ENCODE measurements around the gene SFXN4.

Gene SFXN4

DNA sequence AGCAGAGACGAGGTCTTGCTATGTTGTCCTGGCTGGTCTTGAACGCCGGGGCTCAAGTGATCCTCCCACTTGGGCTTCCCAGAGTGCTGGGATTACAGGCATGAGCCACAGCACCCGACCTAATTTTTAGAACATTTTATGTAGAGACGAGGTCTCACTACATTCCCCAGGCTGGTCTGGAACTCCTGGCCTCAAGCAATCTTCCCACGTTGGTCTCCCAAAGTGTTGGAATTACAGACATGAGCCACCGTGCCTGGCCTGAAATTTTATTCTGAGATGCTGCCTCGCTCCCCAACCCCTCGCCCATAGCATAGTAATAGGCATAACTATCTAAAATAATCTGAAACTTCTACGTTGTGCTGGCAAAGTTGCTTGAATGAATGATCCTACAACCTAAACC, 21.9 kb downstream of the SFXN4 start:
- no peak for TF ChIP-seq ZFP30 (CRISPR knock-in tag; IDR thresholded peaks at IDR 0.05)
- TF ChIP-seq RARB (CRISPR knock-in tag; IDR thresholded peaks at IDR 0.05) = no peak
- TF ChIP-seq, protein P1, sequence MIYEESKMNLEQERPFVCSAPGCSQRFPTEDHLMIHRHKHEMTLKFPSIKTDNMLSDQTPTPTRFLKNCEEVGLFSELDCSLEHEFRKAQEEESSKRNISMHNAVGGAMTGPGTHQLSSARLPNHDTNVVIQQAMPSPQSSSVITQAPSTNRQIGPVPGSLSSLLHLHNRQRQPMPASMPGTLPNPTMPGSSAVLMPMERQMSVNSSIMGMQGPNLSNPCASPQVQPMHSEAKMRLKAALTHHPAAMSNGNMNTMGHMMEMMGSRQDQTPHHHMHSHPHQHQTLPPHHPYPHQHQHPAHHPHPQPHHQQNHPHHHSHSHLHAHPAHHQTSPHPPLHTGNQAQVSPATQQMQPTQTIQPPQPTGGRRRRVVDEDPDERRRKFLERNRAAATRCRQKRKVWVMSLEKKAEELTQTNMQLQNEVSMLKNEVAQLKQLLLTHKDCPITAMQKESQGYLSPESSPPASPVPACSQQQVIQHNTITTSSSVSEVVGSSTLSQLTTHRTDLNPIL (CRISPR knock-in tag; IDR thresholded peaks at IDR 0.05; ENCODE audit: low read depth) = no peak
- TF ChIP-seq SNAI2 (CRISPR knock-in tag; IDR thresholded peaks at IDR 0.05) = no peak
- TF ChIP-seq ARNTL (CRISPR knock-in tag; IDR thresholded peaks at IDR 0.05; ENCODE audit: borderline replicate concordance, low read depth) = no peak
- TF ChIP-seq TCF4 (CRISPR knock-in tag; IDR thresholded peaks at IDR 0.05; ENCODE audit: borderline replicate concordance) = no peak
- TF ChIP-seq, protein P2, sequence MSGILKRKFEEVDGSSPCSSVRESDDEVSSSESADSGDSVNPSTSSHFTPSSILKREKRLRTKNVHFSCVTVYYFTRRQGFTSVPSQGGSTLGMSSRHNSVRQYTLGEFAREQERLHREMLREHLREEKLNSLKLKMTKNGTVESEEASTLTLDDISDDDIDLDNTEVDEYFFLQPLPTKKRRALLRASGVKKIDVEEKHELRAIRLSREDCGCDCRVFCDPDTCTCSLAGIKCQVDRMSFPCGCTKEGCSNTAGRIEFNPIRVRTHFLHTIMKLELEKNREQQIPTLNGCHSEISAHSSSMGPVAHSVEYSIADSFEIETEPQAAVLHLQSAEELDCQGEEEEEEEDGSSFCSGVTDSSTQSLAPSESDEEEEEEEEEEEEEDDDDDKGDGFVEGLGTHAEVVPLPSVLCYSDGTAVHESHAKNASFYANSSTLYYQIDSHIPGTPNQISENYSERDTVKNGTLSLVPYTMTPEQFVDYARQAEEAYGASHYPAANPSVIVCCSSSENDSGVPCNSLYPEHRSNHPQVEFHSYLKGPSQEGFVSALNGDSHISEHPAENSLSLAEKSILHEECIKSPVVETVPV (CRISPR knock-in tag; IDR thresholded peaks at IDR 0.05) = no peak
- no peak for TF ChIP-seq ZFP3 (CRISPR knock-in tag; IDR thresholded peaks at IDR 0.05)
- TF ChIP-seq OSR1 (CRISPR knock-in tag; IDR thresholded peaks at IDR 0.05) = no peak
- TF ChIP-seq ESRRG (CRISPR knock-in tag; IDR thresholded peaks at IDR 0.05) = no peak
- no peak for TF ChIP-seq PATZ1 (CRISPR knock-in tag; IDR thresholded peaks at IDR 0.05; ENCODE audit: borderline replicate concordance)
- no peak for TF ChIP-seq ZNF70 (CRISPR knock-in tag; IDR thresholded peaks at IDR 0.05)
- no peak for TF ChIP-seq PPARA (CRISPR knock-in tag; IDR thresholded peaks at IDR 0.05; ENCODE audit: borderline replicate concordance)
- no peak for TF ChIP-seq ISL1 (CRISPR knock-in tag; IDR thresholded peaks at IDR 0.05)
- no peak for TF ChIP-seq TOX (CRISPR knock-in tag; IDR thresholded peaks at IDR 0.05; ENCODE audit: borderline replicate concordance)
- TF ChIP-seq CSDC2 (CRISPR knock-in tag; IDR thresholded peaks at IDR 0.05) = no peak
- no peak for TF ChIP-seq BACH2 (CRISPR knock-in tag; IDR thresholded peaks at IDR 0.05; ENCODE audit: borderline replicate concordance)
- no peak for TF ChIP-seq ZC3H10 (CRISPR knock-in tag; IDR thresholded peaks at IDR 0.05)
- TF ChIP-seq TSHZ2 (CRISPR knock-in tag; IDR thresholded peaks at IDR 0.05) = no peak
- no peak for TF ChIP-seq ZNF565 (CRISPR knock-in tag; conservative IDR thresholded peaks at IDR 0.05; ENCODE audit: low read depth)
- ATAC-seq = no peak

DNA sequence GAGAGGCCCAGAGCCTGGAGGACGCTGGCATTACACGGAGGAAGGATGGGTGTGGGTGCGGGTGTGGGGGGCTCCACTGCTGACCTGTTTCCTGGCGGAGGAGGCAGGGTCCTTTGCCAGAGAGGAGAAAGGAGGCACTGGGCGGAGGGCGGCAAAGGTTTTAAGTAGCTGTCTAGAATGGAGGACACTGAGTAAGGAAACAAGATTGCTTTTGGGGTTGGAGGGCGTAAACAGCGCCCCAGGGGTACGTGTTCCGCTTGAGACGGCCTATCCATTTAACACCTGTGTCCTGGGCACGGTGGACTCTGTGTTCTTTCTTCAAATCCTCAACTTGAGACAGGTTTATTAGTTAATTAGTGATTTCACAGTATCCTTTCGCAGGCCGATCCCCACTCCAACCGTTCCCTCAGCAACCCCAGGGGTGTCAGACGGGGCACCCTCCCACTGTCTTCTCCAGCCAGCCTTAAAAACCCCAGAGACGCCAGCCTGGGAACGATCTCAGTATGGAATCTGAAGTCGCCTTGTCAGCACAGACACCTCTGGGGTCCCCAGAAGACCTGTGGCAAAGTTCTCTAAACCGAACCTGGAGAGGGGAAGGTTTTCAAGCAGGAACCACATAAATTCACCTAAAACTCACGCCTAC, 24.8 kb downstream of the SFXN4 start:
- TF ChIP-seq ESRRG (CRISPR knock-in tag; IDR thresholded peaks at IDR 0.05) (no peak), POU6F1 (CRISPR knock-in tag; IDR thresholded peaks at IDR 0.05; ENCODE audit: borderline replicate concordance, low read depth) (no peak), PATZ1 (CRISPR knock-in tag; IDR thresholded peaks at IDR 0.05; ENCODE audit: borderline replicate concordance) (no peak), RARB (CRISPR knock-in tag; IDR thresholded peaks at IDR 0.05) (no peak), ZNF565 (CRISPR knock-in tag; conservative IDR thresholded peaks at IDR 0.05; ENCODE audit: low read depth) (no peak), OSR1 (CRISPR knock-in tag; IDR thresholded peaks at IDR 0.05) (no peak), TSHZ2 (CRISPR knock-in tag; IDR thresholded peaks at IDR 0.05) (no peak), ZC3H10 (CRISPR knock-in tag; IDR thresholded peaks at IDR 0.05) (no peak), SNAI2 (CRISPR knock-in tag; IDR thresholded peaks at IDR 0.05) (no peak), ZFP30 (CRISPR knock-in tag; IDR thresholded peaks at IDR 0.05) (no peak), PPARA (CRISPR knock-in tag; IDR thresholded peaks at IDR 0.05; ENCODE audit: borderline replicate concordance) (no peak), ZNF8 (CRISPR knock-in tag; IDR thresholded peaks at IDR 0.05) (no peak), ARNTL (CRISPR knock-in tag; IDR thresholded peaks at IDR 0.05; ENCODE audit: borderline replicate concordance, low read depth) (no peak), ZFP3 (CRISPR knock-in tag; IDR thresholded peaks at IDR 0.05) (no peak), TCF4 (CRISPR knock-in tag; IDR thresholded peaks at IDR 0.05; ENCODE audit: borderline replicate concordance) (no peak)
- TF ChIP-seq, protein P1 (CRISPR knock-in tag; IDR thresholded peaks at IDR 0.05; ENCODE audit: low read depth) = no peak
- no peak for ATAC-seq
